Osteocyte (in vitro differentiated cells): ENCODE measurements around the gene CAMK1D. TPM values are rescaled to one million over a fixed set of nuclear protein-coding genes. Genes with fewer than 3 reads are reported as not detected.

Source experiments
- DNase-seq: peaks from one replicate; pipeline ENCODE4 v3.0.0; 2021; ENCODE audit warnings: mixed read lengths; ENCODE audit not compliant: unreplicated experiment; ENCODE audit errors: extremely low spot score
- H3K27ac Mint-ChIP-seq: one replicate; pipeline ENCODE4 v1.8.0; 2021; ENCODE audit warnings: mild to moderate bottlenecking, mixed read lengths; ENCODE audit not compliant: unreplicated experiment
- H3K27me3 Mint-ChIP-seq: one replicate; pipeline ENCODE4 v1.8.0; 2021; ENCODE audit warnings: mixed read lengths; ENCODE audit not compliant: unreplicated experiment
- H3K36me3 Mint-ChIP-seq: one replicate; pipeline ENCODE4 v1.8.0; 2021; ENCODE audit warnings: mixed read lengths; ENCODE audit not compliant: unreplicated experiment
- H3K4me1 Mint-ChIP-seq: one replicate; pipeline ENCODE4 v1.8.0; 2021; ENCODE audit warnings: mixed read lengths; ENCODE audit not compliant: unreplicated experiment
- H3K4me3 Mint-ChIP-seq: one replicate; pipeline ENCODE4 v1.8.0; 2021; ENCODE audit warnings: mild to moderate bottlenecking, moderate library complexity, mixed read lengths; ENCODE audit not compliant: unreplicated experiment
- H3K9me3 Mint-ChIP-seq: one replicate; pipeline ENCODE4 v1.8.0; 2021; ENCODE audit warnings: mixed read lengths; ENCODE audit not compliant: unreplicated experiment
- CTCF ChIP-seq: fragments of 200-600 bp; sonication (generic); IDR thresholded peaks from 2 replicates; pipeline ENCODE4 v1.5.0; 2021; ENCODE audit warnings: antibody characterized with exemption, mild to moderate bottlenecking, moderate library complexity
- total RNA-seq: library from RNA; stranded (reverse); gene quantifications from 2 replicates; pipeline ENCODE4 v1.2.1, GENCODE V29; 2021

CAMK1D gene
- total RNA-seq, 1 donor from 2014 or later, result 13.7 TPM

GRCh38 chr10:12639996-12640944, 290.9 kb downstream of the CAMK1D start:
- no peak overlapping the region for H3K4me3 Mint-ChIP-seq
- no peak for DNase-seq
- no peaks in the 10 kb centered on the region for H3K27me3 Mint-ChIP-seq
- peaks cover 3% of the 10 kb centered on the region for H3K4me1 Mint-ChIP-seq
- H3K27ac Mint-ChIP-seq, result no peak overlapping the region
- H3K36me3 Mint-ChIP-seq, result no peaks in the 10 kb centered on the region
- H3K9me3 Mint-ChIP-seq, result no peaks in the 10 kb centered on the region
- no peak for TF ChIP-seq CTCF

GRCh38 chr10:12642036-12642435, 292.7 kb downstream of the CAMK1D start:
- Mint-ChIP-seq H3K4me3 (no peak overlapping the region), H3K4me1 (no peaks in the 10 kb centered on the region), H3K27ac (no peak overlapping the region), H3K27me3 (no peaks in the 10 kb centered on the region), H3K36me3 (no peaks in the 10 kb centered on the region), H3K9me3 (no peaks in the 10 kb centered on the region)
- TF ChIP-seq CTCF, result no peak
- DNase-seq, result no peak

GRCh38 chr10:12643279-12643678, 293.9 kb downstream of the CAMK1D start:
- no peak overlapping the region for H3K4me3 Mint-ChIP-seq
- H3K9me3 Mint-ChIP-seq, result no peaks in the 10 kb centered on the region
- DNase-seq, result no peak
- no peak overlapping the region for H3K27ac Mint-ChIP-seq
- no peaks in the 10 kb centered on the region for H3K27me3 Mint-ChIP-seq
- H3K4me1 Mint-ChIP-seq, result no peaks in the 10 kb centered on the region
- no peak for TF ChIP-seq CTCF
- no peaks in the 10 kb centered on the region for H3K36me3 Mint-ChIP-seq

- Mint-ChIP-seq H3K36me3 (no peaks in the 10 kb centered on the region), H3K4me1 (no peaks in the 10 kb centered on the region), H3K9me3 (no peaks in the 10 kb centered on the region), H3K27me3 (no peaks in the 10 kb centered on the region), H3K27ac (no peak overlapping the region), H3K4me3 (no peak overlapping the region)
- no peak for TF ChIP-seq CTCF
- DNase-seq, result no peak
These were observed 295.2 kb downstream of the CAMK1D start for GRCh38 chr10:12644380-12645144.

- Mint-ChIP-seq H3K4me3 (no peak overlapping the region), H3K4me1 (no peaks in the 10 kb centered on the region), H3K27ac (no peak overlapping the region), H3K27me3 (no peaks in the 10 kb centered on the region), H3K9me3 (no peaks in the 10 kb centered on the region), H3K36me3 (no peaks in the 10 kb centered on the region)
- no peak for TF ChIP-seq CTCF
- DNase-seq, result no peak
These were observed 296.1 kb downstream of the CAMK1D start for GRCh38 chr10:12645449-12645848.
